Measurements from ENCODE around the gene L3MBTL3. TPM values are rescaled to one million over a fixed set of nuclear protein-coding genes. Genes with fewer than 3 reads are reported as not detected.

Gene L3MBTL3
- total RNA-seq, 2 experiments from 2014 or later = 29.0 to 30.1 TPM

GRCh38 chr6:130054725-130055124 is 36.3 kb downstream of the L3MBTL3 start:
- no peaks in the 10 kb centered on the region for H3K9me3 ChIP-seq (ENCODE audit: control insufficient read depth in 1 of 2, insufficient read depth in 1 of 2, low read length in 2 of 2)
- H3K4me3 ChIP-seq (ENCODE audit: low read length) = no peak overlapping the region
- H3K27ac ChIP-seq (ENCODE audit: low read depth in 1 of 2, low read length in 2 of 2) = no peak overlapping the region
- H3K4me1 ChIP-seq (ENCODE audit: insufficient read depth, low read length) = peaks cover 8% of the 10 kb centered on the region
- Mint-ChIP-seq H3K4me1 (ENCODE audit: low read depth) (peaks cover 33% of the 10 kb centered on the region), H3K27me3 (no peaks in the 10 kb centered on the region), H3K36me3 (ENCODE audit: low read depth) (peaks cover 87% of the 10 kb centered on the region), H3K4me3 (no peak overlapping the region), H3K27ac (no peak overlapping the region), H3K9me3 (no peaks in the 10 kb centered on the region)
- H3K27me3 ChIP-seq (ENCODE audit: control insufficient read depth in 1 of 2, insufficient read depth in 2 of 2, low read length in 2 of 2) = no peaks in the 10 kb centered on the region
- ChIA-PET POLR2A (no interaction called here), CTCF (no interaction called here)
- DNase-seq (no peak), ATAC-seq (ENCODE audit: poor library complexity) (no peak)
- H3K36me3 ChIP-seq (ENCODE audit: insufficient read depth, low read length) = peaks cover 68% of the 10 kb centered on the region
- TF ChIP-seq CTCF (IDR thresholded peaks at IDR 0.05) = no peak
- intact Hi-C loops (cut with DNase I, micrococcal nuclease) = no loop called here

GRCh38 chr6:130055271-130055670 is 36.9 kb downstream of the L3MBTL3 start:
- DNase-seq (no peak), ATAC-seq (ENCODE audit: poor library complexity) (no peak)
- Mint-ChIP-seq H3K27me3 (no peaks in the 10 kb centered on the region), H3K4me1 (ENCODE audit: low read depth) (peaks cover 33% of the 10 kb centered on the region), H3K27ac (no peak overlapping the region), H3K9me3 (no peaks in the 10 kb centered on the region), H3K36me3 (ENCODE audit: low read depth) (peaks cover 87% of the 10 kb centered on the region), H3K4me3 (no peak overlapping the region)
- TF ChIP-seq CTCF (IDR thresholded peaks at IDR 0.05) = no peak
- no peaks in the 10 kb centered on the region for H3K27me3 ChIP-seq (ENCODE audit: control insufficient read depth in 1 of 2, insufficient read depth in 2 of 2, low read length in 2 of 2)
- peaks cover 68% of the 10 kb centered on the region for H3K36me3 ChIP-seq (ENCODE audit: insufficient read depth, low read length)
- no peak overlapping the region for H3K4me3 ChIP-seq (ENCODE audit: low read length)
- H3K9me3 ChIP-seq (ENCODE audit: control insufficient read depth in 1 of 2, insufficient read depth in 1 of 2, low read length in 2 of 2) = no peaks in the 10 kb centered on the region
- ChIA-PET POLR2A (no interaction called here), CTCF (no interaction called here)
- peaks cover 8% of the 10 kb centered on the region for H3K4me1 ChIP-seq (ENCODE audit: insufficient read depth, low read length)
- no peak overlapping the region for H3K27ac ChIP-seq (ENCODE audit: low read depth in 1 of 2, low read length in 2 of 2)
- intact Hi-C loops (cut with DNase I, micrococcal nuclease) = no loop called here

GRCh38 chr6:130057495-130057894 is 39.1 kb downstream of the L3MBTL3 start:
- POLR2A ChIA-PET = no interaction called here
- peaks cover 66% of the 10 kb centered on the region for H3K36me3 ChIP-seq (ENCODE audit: insufficient read depth, low read length)
- peaks cover 82% of the 10 kb centered on the region for H3K36me3 Mint-ChIP-seq (ENCODE audit: low read depth)

More at GRCh38 chr6:130057495-130057894, 39.1 kb downstream of the L3MBTL3 start:
- CTCF ChIA-PET = interaction anchor here (0.7 kb wide), 1 partner anchor 124 kb away, joined by 4 read pairs; no protein-coding TSS in a partner anchor
- Mint-ChIP-seq H3K4me1 (ENCODE audit: low read depth) (peaks cover 33% of the 10 kb centered on the region), H3K27me3 (no peaks in the 10 kb centered on the region), H3K9me3 (no peaks in the 10 kb centered on the region), H3K27ac (peak overlapping the region; percentile 14), H3K4me3 (no peak overlapping the region)
- Histone ChIP-seq H3K9me3 (ENCODE audit: control insufficient read depth in 1 of 2, insufficient read depth in 1 of 2, low read length in 2 of 2) (no peaks in the 10 kb centered on the region), H3K27me3 (ENCODE audit: control insufficient read depth in 1 of 2, insufficient read depth in 2 of 2, low read length in 2 of 2) (no peaks in the 10 kb centered on the region), H3K4me3 (ENCODE audit: low read length) (no peak overlapping the region), H3K27ac (ENCODE audit: low read depth in 1 of 2, low read length in 2 of 2) (no peak overlapping the region), H3K4me1 (ENCODE audit: insufficient read depth, low read length) (peaks cover 8% of the 10 kb centered on the region)
- ATAC-seq (ENCODE audit: poor library complexity) = no peak
- no peak for DNase-seq
- intact Hi-C loops (cut with DNase I, micrococcal nuclease) = no loop called here
- TF ChIP-seq CTCF (IDR thresholded peaks at IDR 0.05) = no peak

Data from CD4-positive, alpha-beta T cell (primary cell).